CD4-positive, alpha-beta T cell (primary cell): Measurements from ENCODE around the gene SH2D5. TPM values are rescaled to one million over a fixed set of nuclear protein-coding genes. Genes with fewer than 3 reads are reported as not detected.

Source experiments
- ATAC-seq: fragments of 200-7000 bp; cut with Tn5 transposase; one replicate; pipeline ENCODE4 v1.10.0; 2022; ENCODE audit warnings: mild to moderate bottlenecking; ENCODE audit not compliant: poor library complexity
- CTCF ChIA-PET: fragments of 350-600 bp; sonication (Branson Sonifier 250); formaldehyde crosslinking; loops from one replicate; lab custom pipeline; 2021; ENCODE audit warnings: antibody characterized with exemption, inconsistent platforms; lab: Charles Lee
- POLR2A ChIA-PET: fragments of 350-600 bp; sonication (Branson Sonifier 250); formaldehyde crosslinking; loops from one replicate; lab custom pipeline; 2021; ENCODE audit warnings: antibody characterized with exemption, inconsistent platforms; lab: Charles Lee
- DNase-seq, 14 experiments: peaks; one replicate each; pipeline ENCODE4 v3.0.0-alpha.2; 2013 to 2020; ENCODE audit warnings: mixed read lengths in 2 of 14
- H3K27ac ChIP-seq, 2 donors: one replicate each; pipeline versions ENCODE4 v1.5.1 to v1.7.0; 2013; ENCODE audit warnings: low read length in 2 of 2, low read depth in 1 of 2, mild to moderate bottlenecking in 1 of 2
- H3K27me3 ChIP-seq, 2 experiments: 1 replicate in 1 of 2; 2 replicates in 1 of 2; pipeline versions ENCODE4 v1.6.1 to v1.7.0; 2013; ENCODE audit warnings: low read length in 2 of 2, control low read depth in 1 of 2, mild to moderate bottlenecking in 1 of 2, moderate library complexity in 1 of 2; ENCODE audit not compliant: insufficient read depth in 2 of 2, control insufficient read depth in 1 of 2
- H3K36me3 ChIP-seq: one replicate; pipeline ENCODE4 v1.6.1; 2013; ENCODE audit warnings: low read length, control low read depth; ENCODE audit not compliant: insufficient read depth
- H3K4me1 ChIP-seq: one replicate; pipeline ENCODE4 v1.6.1; 2013; ENCODE audit warnings: low read length, control low read depth; ENCODE audit not compliant: insufficient read depth
- H3K4me3 ChIP-seq: one replicate; pipeline ENCODE4 v1.5.1; 2013; ENCODE audit warnings: mild to moderate bottlenecking, low read length, moderate library complexity
- H3K9me3 ChIP-seq, 2 experiments: 1 replicate in 1 of 2; 2 replicates in 1 of 2; pipeline versions ENCODE4 v1.6.1 to v1.7.0; 2013; ENCODE audit warnings: low read length in 2 of 2, mild to moderate bottlenecking in 2 of 2, control low read depth in 1 of 2, moderate library complexity in 1 of 2; ENCODE audit not compliant: control insufficient read depth in 1 of 2, insufficient read depth in 1 of 2
- H3K27ac Mint-ChIP-seq: one replicate; pipeline ENCODE4 v1.8.0; 2020; ENCODE audit warnings: mixed read lengths
- H3K27me3 Mint-ChIP-seq: one replicate; pipeline ENCODE4 v1.8.0; 2021; ENCODE audit warnings: mixed read lengths
- H3K36me3 Mint-ChIP-seq: one replicate; pipeline ENCODE4 v1.8.0; 2021; ENCODE audit warnings: low read depth, mixed read lengths
- H3K4me1 Mint-ChIP-seq: one replicate; pipeline ENCODE4 v1.8.0; 2021; ENCODE audit warnings: low read depth, mixed read lengths
- H3K4me3 Mint-ChIP-seq: one replicate; pipeline ENCODE4 v1.8.0; 2020; ENCODE audit warnings: mild to moderate bottlenecking, mixed read lengths
- H3K9me3 Mint-ChIP-seq: one replicate; pipeline ENCODE4 v1.8.0; 2020; ENCODE audit warnings: mixed read lengths
- intact Hi-C, 2 experiments: fragments of 100-400 bp; cut with DNase I in 1 of 2; cut with micrococcal nuclease in 1 of 2; formaldehyde crosslinking; loops; one replicate each; pipeline versions ENCODE4 v1.15.1 to v1.9.0; 2023 to 2025; cut with DNase I, micrococcal nuclease
- total RNA-seq, 174 experiments: library from RNA in 2 of 174; stranded (reverse) in 2 of 174; gene quantifications; one replicate each; pipeline ENCODE4 v1.2.3 and lab custom pipeline; 2021 to 2026
- TF ChIP-seq, protein P1 (sequence below): fragments of 200-600 bp; IDR thresholded peaks from one replicate; pipeline ENCODE4 v1.8.0; 2022; ENCODE audit warnings: antibody characterized with exemption, mild to moderate bottlenecking

SH2D5 gene
- total RNA-seq, 2 experiments from 2014 or later = 0.08 TPM; not detected in 1

DNA sequence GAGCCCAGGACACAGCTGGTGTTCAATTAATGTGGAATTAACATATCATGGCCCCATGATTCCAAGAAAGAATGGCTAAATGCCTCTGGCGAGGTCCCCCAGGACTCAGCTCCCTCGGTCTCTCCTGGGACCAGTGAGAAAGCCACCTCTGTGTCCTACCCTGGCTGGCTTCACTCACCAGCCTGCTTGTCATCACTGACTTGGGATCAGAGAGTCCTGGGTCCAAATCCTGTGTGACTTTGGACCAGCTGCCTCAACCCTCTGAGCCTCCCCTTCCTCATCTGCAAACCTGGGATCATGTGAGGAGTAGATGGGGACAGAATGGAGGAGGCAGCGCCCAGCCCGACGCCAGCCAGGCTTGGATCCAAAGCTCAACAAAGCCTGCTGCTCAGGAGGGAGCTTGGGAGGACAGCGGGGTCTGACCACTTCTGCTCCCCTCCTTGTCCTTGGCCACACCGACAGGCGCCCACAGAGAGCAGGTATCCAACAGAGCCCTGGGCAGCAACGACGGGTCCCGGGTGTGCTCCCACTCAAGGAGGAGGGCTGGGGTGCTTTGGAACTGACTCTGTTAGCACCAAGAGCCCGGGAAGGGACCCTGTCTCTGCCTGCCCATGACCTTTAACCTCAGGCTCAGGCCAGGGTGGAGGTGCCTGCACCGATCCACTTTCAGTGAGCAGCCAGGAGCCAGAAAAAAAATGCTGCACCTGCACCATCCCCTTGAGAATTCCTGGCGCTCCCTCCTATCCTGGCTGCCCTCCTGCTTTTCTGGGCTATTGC is 3.2 kb downstream of the SH2D5 start:
- no peaks in the 10 kb centered on the region for H3K36me3 ChIP-seq
- ChIA-PET CTCF (interaction anchor here (1.6 to 1.7 kb wide), 2 partner anchors 32 kb away, joined by 5 to 7 read pairs; no protein-coding TSS in a partner anchor), POLR2A (interaction anchor here (0.5 kb wide), 1 partner anchor 474 kb away, joined by 3 read pairs; no protein-coding TSS in a partner anchor)
- ATAC-seq = no peak
- H3K27me3 ChIP-seq = peaks cover 24 to 30% of the 10 kb centered on the region in 2 experiments
- H3K4me3 ChIP-seq = no peak overlapping the region
- Mint-ChIP-seq H3K27ac (no peak overlapping the region), H3K4me3 (no peak overlapping the region), H3K4me1 (peaks cover 16% of the 10 kb centered on the region), H3K36me3 (no peaks in the 10 kb centered on the region), H3K9me3 (no peaks in the 10 kb centered on the region), H3K27me3 (peaks cover 33% of the 10 kb centered on the region)
- TF ChIP-seq, protein P1, sequence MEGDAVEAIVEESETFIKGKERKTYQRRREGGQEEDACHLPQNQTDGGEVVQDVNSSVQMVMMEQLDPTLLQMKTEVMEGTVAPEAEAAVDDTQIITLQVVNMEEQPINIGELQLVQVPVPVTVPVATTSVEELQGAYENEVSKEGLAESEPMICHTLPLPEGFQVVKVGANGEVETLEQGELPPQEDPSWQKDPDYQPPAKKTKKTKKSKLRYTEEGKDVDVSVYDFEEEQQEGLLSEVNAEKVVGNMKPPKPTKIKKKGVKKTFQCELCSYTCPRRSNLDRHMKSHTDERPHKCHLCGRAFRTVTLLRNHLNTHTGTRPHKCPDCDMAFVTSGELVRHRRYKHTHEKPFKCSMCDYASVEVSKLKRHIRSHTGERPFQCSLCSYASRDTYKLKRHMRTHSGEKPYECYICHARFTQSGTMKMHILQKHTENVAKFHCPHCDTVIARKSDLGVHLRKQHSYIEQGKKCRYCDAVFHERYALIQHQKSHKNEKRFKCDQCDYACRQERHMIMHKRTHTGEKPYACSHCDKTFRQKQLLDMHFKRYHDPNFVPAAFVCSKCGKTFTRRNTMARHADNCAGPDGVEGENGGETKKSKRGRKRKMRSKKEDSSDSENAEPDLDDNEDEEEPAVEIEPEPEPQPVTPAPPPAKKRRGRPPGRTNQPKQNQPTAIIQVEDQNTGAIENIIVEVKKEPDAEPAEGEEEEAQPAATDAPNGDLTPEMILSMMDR = no peak
- DNase-seq = peak in 1 of 14 experiments; percentile 21
- H3K27ac ChIP-seq = no peak overlapping the region
- peaks cover 0 to 18% of the 10 kb centered on the region in 2 experiments for H3K9me3 ChIP-seq
- peaks cover 32% of the 10 kb centered on the region for H3K4me1 ChIP-seq
- intact Hi-C loops = no loop called here

DNA sequence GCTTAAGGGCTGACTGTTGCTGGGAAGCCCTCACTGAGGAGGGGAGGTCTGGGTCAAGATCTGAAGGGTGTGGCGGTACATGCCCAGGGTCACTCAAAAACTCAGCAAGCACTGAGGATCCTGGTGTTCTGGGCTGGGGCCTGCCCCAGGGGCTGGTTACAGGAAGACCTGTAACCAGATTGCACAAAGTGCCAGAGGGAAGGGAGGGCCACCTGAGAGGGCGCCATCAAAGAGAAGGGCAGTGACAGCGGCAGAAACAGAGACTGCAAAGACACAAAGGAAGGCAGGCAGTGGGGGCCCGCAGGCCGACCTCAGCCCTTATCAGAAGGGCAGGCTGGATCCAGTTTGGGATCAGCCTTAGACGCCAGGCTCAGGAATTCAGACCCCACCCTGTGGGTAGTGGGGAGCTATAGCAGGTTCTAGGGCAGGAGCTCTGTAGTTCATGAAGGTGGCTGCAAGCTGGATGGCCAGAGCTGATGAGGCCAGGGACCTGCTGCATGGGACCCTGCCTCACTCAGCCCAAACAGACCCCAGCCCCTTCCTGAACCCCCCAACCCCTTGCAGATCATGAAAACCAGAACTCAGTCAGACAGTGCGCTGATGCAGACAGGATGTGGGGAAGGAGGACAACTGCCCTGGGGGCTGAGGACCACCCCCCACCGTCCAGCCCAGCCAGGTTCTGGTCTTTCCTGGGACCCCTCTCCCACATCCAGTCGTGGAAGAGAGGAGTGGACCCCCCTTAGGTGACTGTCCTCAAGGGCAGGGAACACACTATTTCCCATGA is 3.9 kb downstream of the SH2D5 start:
- Mint-ChIP-seq H3K27ac (no peak overlapping the region), H3K27me3 (peaks cover 33% of the 10 kb centered on the region), H3K4me1 (peaks cover 16% of the 10 kb centered on the region), H3K9me3 (no peaks in the 10 kb centered on the region), H3K36me3 (no peaks in the 10 kb centered on the region), H3K4me3 (peak overlapping the region; percentile 2)
- CTCF ChIA-PET = interaction anchor here (1.7 kb wide), 1 partner anchor 31 kb away, joined by 7 read pairs; no protein-coding TSS in a partner anchor
- no peaks in the 10 kb centered on the region for H3K36me3 ChIP-seq
- peaks cover 0 to 18% of the 10 kb centered on the region in 2 experiments for H3K9me3 ChIP-seq
- DNase-seq (no peak), ATAC-seq (no peak)
- H3K4me1 ChIP-seq = peaks cover 30% of the 10 kb centered on the region
- intact Hi-C loops = no loop called here
- no peak overlapping the region for H3K4me3 ChIP-seq
- peaks cover 24 to 30% of the 10 kb centered on the region in 2 experiments for H3K27me3 ChIP-seq
- no peak overlapping the region for H3K27ac ChIP-seq
- POLR2A ChIA-PET = no interaction called here
- TF ChIP-seq, protein P1 = no peak

DNA sequence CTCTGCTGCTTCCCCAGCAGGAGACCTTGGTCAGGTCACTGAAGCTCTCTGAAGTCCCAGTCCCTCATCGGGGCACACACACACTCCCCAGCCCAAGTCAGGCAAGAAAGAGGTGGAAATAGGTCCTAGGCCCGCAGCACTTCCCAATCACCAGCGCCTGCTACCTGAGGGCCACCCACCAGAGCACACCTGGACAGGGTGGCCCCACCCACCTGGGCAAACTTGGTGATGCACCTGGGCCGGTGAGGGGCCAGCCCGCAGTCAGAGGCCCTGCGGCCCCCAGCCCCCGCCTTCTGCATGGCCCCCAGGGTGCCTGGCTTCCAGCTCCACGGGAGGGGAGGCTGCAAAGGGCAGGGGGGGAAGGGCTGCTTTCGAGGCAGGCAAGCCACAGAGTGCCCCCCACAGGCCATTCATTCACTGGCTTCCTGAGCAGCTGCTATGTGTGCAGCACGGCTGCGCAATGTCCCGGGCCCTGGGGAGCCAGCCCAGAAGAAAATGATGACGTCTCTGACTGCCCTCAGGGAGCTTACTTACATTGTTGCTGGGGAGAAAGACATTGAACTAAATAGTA is 4.7 kb downstream of the SH2D5 start:
- DNase-seq = peak in 1 of 14 experiments; percentile 45
- no peak for ATAC-seq
- intact Hi-C loops = no loop called here
- CTCF ChIA-PET = interaction anchor here (1.7 kb wide), 1 partner anchor 31 kb away, joined by 7 read pairs; no protein-coding TSS in a partner anchor
- Histone ChIP-seq H3K27me3 (peaks cover 24 to 29% of the 10 kb centered on the region in 2 experiments), H3K36me3 (no peaks in the 10 kb centered on the region), H3K9me3 (peaks cover 0 to 18% of the 10 kb centered on the region in 2 experiments), H3K4me1 (peaks cover 23% of the 10 kb centered on the region), H3K27ac (no peak overlapping the region), H3K4me3 (no peak overlapping the region)
- Mint-ChIP-seq H3K4me1 (peaks cover 9% of the 10 kb centered on the region), H3K9me3 (no peaks in the 10 kb centered on the region), H3K4me3 (peak overlapping the region; percentile 2), H3K27ac (no peak overlapping the region), H3K27me3 (peaks cover 27% of the 10 kb centered on the region), H3K36me3 (no peaks in the 10 kb centered on the region)
- TF ChIP-seq, protein P1 = no peak
- POLR2A ChIA-PET = no interaction called here
